ENCODE data around the gene RASSF3. TPM values are rescaled to one million over a fixed set of nuclear protein-coding genes. Genes with fewer than 3 reads are reported as not detected.
"Not testable (repeated sequence)": the region's sequence is repeated elsewhere in the genome, so short reads cannot be mapped to it uniquely, and the experiment has no call there.

RASSF3 gene
- total RNA-seq, 1 donor from 2014 or later: 90.6 TPM

DNA sequence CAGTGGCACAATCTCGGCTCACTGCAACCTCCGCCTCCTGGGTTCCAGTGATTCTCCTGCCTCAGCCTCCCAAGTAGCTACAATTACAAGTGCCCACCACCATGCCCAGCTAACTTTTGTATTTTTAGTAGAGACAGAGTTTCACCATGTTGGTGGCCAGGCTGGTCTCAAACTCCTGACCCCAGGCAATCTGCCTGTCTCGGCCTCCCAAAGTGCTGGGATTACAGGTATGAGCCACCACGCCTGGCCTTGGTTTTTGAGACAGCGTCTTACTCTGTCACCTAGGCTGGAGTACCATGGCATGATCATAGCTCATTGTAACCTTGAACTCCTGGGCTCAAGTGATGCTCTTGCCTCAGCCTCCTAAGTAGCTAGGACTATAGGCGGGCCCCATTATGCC is 79.9 kb downstream of the RASSF3 start:
- DNase-seq (ENCODE audit: low spot score): not testable (repeated sequence)

DNA sequence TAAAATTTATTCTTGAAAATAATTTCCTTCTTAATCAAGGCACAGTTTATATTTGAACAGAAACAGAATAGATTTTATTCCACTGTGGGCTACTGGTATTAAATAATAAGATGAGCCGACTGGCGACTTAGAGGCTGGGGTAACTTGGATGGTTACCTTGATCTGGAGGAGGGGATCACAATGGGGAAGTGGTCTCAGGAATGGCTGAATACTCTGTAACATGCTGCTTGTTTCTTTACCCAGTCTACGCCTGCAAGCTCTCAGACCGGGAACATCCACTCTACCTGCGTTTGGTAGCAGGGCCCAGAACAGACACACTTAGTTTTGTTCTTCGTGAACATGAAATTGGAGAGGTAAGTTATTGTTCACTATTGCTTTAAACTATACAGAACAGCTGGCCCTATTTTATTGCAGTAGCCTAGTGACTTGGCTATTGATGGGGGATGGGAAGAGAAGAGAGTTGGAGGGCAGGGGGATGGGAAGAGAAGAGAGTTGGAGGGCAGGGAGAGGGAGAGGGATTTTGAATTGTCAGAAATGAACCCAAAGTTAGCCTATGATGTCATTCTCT is 81.0 kb downstream of the RASSF3 start:
- no peak for DNase-seq (ENCODE audit: low spot score)

GRCh38 chr12:64691795-64692583 is 81.7 kb downstream of the RASSF3 start:
- DNase-seq (ENCODE audit: low spot score): no peak

DNA sequence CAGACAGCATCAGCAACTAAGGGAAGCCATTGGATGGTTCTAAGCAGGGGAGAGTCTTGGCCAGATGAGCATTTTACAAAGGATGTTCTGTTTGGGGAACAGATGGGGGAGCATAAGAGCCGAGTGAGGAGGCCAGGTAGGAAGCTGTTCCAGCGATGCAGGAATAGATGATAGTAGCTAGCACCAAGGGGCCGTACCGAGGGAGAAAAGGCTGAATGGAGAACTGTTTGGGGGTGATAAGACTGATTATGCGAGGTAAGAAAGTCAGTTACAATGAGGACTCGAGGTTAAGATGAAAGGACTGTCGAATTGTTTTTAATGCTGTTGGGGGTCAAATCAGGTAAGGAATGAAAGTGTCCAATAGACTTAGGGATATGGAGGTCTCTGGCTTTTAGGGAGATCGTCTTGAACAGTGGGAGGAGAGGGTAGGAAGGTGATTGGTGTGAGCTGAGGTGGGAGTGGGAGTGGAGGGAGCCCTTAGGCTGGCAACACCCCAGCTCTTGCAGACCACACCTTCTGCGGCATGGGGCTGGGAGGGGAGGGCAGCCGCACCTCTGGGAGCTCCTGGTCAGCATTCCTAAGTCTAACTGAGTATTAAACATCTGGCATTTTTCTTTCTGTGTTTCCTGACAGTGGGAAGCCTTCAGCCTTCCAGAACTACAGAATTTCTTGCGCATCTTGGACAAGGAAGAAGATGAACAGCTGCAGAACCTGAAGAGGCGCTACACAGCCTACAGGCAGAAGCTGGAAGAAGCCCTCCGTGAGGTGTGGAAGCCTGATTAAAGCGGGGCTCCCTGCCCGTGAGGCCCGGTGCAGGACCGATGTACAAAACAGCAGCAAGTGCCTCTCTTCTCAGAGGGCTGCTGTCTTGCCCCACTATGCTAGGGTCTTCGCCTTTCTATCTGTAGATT is 84.1 kb downstream of the RASSF3 start:
- no peak for DNase-seq (ENCODE audit: low spot score)

GRCh38 chr12:64695550-64695949 is 85.3 kb downstream of the RASSF3 start:
- no peak for DNase-seq (ENCODE audit: low spot score)

GRCh38 chr12:64696080-64696741 is 85.9 kb downstream of the RASSF3 start:
- DNase-seq (ENCODE audit: low spot score): no peak

DNA sequence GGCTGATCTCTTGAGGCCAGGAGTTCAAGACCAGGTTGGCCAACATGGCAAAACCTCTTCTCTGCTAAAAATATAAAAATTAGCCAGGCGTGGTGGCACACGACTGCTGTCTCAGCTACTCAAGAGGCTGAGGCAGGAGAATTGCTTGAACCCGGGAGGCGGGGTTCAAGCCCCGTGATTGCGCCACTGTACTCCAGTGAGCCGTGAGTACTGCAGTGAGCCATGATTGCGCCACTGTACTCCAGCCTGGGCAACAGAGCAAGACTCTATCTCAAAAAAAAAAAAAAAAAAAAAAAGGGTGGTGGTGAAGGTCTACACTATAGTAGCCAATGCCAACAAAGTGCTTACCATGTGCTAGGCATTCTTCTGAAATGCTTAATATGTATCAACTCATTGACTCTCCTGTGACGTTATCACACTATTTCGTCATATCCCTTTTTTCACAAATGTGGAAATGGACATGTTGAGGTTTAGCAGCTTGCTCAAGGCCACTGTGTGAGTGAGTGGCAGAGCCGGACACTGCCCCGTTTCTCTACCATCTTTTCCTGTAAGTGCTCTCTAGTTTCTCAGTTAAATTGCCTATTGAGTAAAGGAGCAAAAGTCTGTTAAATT is 89.3 kb downstream of the RASSF3 start:
- no peak for DNase-seq (ENCODE audit: low spot score)

DNA sequence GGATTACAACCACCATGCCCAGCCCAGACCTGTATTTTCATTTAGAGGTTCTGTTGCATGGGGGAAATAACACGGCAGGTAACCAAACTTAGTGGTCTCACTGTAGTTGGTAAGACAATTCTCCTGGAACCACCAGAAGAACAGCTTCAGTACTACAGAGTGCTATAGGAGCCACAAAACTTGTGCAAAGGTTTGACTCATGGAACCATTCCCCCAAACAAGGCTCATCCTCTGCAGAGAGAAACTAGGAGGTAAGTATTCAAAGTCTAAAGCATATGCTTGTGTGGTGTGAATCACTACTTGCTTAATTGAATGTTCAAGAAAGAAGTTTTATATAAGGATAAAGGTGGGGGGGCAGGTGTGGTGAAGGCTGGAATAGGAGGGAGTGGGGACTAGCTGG is 90.2 kb downstream of the RASSF3 start:
- no peak for DNase-seq (ENCODE audit: low spot score)

- no peak for DNase-seq (ENCODE audit: low spot score)
Measured at GRCh38 chr12:64701283-64701682, 91.0 kb downstream of the RASSF3 start.

GRCh38 chr12:64706306-64706705 is 96.0 kb downstream of the RASSF3 start:
- no peak for DNase-seq (ENCODE audit: low spot score)

DNA sequence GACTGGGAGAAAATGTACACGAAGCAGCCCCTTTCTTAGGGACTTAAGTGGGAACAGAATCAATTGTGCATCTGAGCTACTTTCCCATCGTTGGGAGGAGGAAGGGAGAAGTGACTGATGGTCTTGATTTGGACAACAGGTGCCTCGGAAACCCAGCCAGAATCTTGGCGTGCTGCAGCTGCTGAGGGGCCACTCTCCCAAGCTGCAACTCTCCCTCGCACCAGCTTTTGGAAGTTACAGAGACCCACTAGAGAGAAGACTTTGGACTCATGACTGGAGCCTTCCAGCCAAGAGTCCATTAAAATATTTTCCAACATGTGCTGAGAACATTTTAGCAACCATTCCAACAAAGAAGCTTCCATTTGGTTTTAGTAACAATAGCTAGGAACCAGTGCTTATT is 96.6 kb downstream of the RASSF3 start:
- no peak for DNase-seq (ENCODE audit: low spot score)

DNA sequence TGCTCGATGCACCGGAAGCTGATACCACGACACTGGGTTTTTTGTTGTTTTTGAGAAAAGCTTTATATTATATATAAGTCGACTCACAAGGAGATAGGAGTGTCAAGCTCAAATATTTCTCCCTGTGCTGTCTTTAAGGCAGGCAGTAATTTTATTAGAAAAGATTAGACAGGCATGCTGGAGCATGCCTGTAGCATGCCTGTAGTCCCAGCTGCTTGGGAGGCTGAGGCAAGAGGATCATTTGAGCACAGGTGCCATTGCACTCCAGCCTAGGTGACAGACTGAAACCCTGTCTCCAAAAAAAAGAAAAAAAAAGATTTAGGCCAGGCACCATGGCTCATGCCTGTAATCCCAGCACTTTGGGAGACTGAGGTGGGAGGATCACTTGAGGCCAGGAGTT is 97.1 kb downstream of the RASSF3 start:
- no peak for DNase-seq (ENCODE audit: low spot score)

DNA sequence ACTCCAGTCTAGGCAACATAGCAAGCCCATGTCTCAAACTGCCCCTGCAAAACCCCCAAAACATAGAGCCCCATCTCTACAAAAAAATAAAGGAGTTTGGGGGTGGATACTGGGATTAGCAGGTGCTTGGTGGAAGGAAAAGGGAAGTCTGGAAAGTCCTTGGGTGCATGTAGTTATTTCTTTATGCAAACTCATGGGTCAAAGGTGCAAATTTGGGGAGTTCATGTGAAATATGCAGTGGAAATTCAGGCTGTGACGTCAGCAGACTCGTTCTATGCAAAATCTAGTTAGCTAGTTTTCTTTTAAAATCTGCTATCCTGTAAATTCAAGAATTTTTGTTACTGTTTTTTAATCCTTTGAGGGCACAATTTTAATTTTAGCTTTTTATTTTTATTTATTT is 97.6 kb downstream of the RASSF3 start:
- no peak for DNase-seq (ENCODE audit: low spot score)

- no peak for DNase-seq (ENCODE audit: low spot score)
Measured at GRCh38 chr12:64709429-64709828, 99.1 kb downstream of the RASSF3 start.

DNA sequence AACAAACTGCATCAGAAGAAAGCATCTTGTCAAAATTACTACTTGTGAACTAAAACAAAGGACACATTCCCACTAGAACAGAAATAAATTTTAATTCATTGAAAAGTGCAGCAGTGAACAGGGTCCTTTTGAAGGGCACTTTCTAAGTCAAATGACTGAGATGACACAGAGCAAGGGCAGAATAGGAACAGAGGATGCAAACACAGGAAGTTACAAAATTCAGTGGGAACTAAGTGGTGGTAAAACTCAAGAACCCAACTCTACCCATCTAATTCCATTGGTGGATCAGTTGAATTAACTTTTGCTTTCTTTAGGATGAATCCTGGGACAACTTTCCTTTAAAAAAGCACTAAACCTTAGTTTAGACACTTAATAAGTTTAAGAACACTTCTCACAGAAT is 103.1 kb downstream of the RASSF3 start:
- DNase-seq (ENCODE audit: low spot score): no peak

- DNase-seq (ENCODE audit: low spot score): no peak
Measured at GRCh38 chr12:64714551-64714968, 104.3 kb downstream of the RASSF3 start.

DNA sequence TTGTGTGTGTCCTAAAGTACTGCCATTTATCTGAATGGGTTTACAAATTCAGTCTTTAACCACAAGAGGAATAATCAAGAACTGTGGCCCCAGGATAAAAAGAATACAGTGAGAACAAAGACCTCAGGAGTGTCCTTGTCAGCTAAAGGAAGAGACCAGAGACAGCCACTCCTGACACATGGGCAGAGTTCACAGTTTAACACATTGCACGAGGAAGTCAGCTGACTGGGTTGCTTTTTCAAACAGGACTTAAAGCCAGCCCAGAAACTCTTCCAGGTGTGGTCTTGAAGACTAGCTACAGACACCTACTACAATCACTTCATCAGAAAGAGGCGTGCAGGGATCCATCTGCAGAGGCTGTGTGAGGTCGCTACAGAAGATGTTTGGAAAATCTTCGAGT is 106.1 kb downstream of the RASSF3 start:
- DNase-seq (ENCODE audit: low spot score): no peak

- DNase-seq (ENCODE audit: low spot score): no peak
Measured at GRCh38 chr12:64716839-64717455, 106.7 kb downstream of the RASSF3 start.

GRCh38 chr12:64718649-64719048 is 108.4 kb downstream of the RASSF3 start:
- no peak for DNase-seq (ENCODE audit: low spot score)

- no peak for DNase-seq (ENCODE audit: low spot score)
Measured at GRCh38 chr12:64720884-64721283, 110.6 kb downstream of the RASSF3 start.

- DNase-seq (ENCODE audit: low spot score): no peak
Measured at GRCh38 chr12:64722835-64723234, 112.5 kb downstream of the RASSF3 start.

All from mesenteric fat pad (tissue), 1 donor.